ENCODE data around the gene SVEP1.

Gene SVEP1

GRCh38 chr9:110578575-110579033, 937 bp downstream of the SVEP1 start:
- H3K27me3 ChIP-seq (replicated peaks; ENCODE audit: control insufficient read depth, insufficient read depth, low read length), result no peaks in the 10 kb centered on the region; the same call in none of the 2 replicates
- no peak overlapping the region for H3K4me3 ChIP-seq (replicated peaks; ENCODE audit: low read depth, low read length)
- no peak for TF ChIP-seq CTCF (IDR thresholded peaks at IDR 0.05; ENCODE audit: insufficient read depth, low read length, poor library complexity, severe bottlenecking)
- DNase-seq (ENCODE audit: extremely low read depth, insufficient read length), result no peak
- no peaks in the 10 kb centered on the region for H3K36me3 ChIP-seq (ENCODE audit: control insufficient read depth, insufficient read depth, low read length)

GRCh38 chr9:110575945-110576344, 3.6 kb downstream of the SVEP1 start:
- Histone ChIP-seq H3K27me3 (replicated peaks; ENCODE audit: control insufficient read depth, insufficient read depth, low read length) (no peaks in the 10 kb centered on the region; the same call in none of the 2 replicates), H3K36me3 (ENCODE audit: control insufficient read depth, insufficient read depth, low read length) (no peaks in the 10 kb centered on the region), H3K4me3 (replicated peaks; ENCODE audit: low read depth, low read length) (no peak overlapping the region)
- no peak for DNase-seq (ENCODE audit: extremely low read depth, insufficient read length)
- TF ChIP-seq CTCF (IDR thresholded peaks at IDR 0.05; ENCODE audit: insufficient read depth, low read length, poor library complexity, severe bottlenecking), result no peak

DNA sequence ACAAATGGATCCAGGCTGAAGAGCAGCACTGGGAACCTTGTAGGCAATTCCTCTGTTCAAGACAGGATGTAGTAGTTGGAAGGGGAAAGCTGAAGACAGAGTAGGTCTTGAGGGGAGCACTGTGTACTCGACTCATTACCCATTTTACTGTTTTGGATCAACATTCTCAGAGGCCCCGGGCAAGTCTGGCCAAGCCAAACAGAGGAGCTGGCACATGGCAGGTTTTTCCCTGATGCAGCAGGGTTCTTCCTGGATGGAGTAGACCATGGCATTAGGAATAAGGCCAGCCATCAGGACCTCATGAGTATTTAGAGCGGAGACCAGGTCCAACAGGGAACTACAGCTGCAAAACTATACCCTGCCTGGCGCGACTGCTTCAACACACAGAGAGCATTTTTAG, 4.4 kb downstream of the SVEP1 start:
- no peaks in the 10 kb centered on the region for H3K36me3 ChIP-seq (ENCODE audit: control insufficient read depth, insufficient read depth, low read length)
- no peak for TF ChIP-seq CTCF (IDR thresholded peaks at IDR 0.05; ENCODE audit: insufficient read depth, low read length, poor library complexity, severe bottlenecking)
- no peak overlapping the region for H3K4me3 ChIP-seq (replicated peaks; ENCODE audit: low read depth, low read length)
- no peaks in the 10 kb centered on the region; the same call in 1 of the 2 replicates for H3K27me3 ChIP-seq (replicated peaks; ENCODE audit: control insufficient read depth, insufficient read depth, low read length)
- DNase-seq (ENCODE audit: extremely low read depth, insufficient read length), result no peak

DNA sequence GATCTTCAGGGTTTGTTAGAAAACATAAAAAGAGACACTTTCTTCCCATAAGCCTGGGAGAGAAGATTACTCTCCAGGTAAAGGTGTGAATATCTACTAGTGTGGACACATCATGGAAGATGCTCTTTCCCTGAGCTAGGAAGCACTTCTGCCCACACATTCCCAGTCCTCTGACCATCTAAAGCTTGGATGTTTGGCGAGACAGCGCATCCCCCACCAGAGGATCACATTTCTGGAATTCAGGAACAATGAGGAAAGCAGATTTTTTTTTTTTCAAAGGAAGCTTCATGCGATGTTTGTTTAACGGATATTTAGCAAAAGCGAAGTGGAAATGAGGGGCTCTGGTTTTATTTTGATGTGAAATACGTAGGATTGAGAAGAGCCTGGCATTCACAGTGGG, 6.2 kb downstream of the SVEP1 start:
- no peak for DNase-seq (ENCODE audit: extremely low read depth, insufficient read length)
- Histone ChIP-seq H3K36me3 (ENCODE audit: control insufficient read depth, insufficient read depth, low read length) (no peaks in the 10 kb centered on the region), H3K4me3 (replicated peaks; ENCODE audit: low read depth, low read length) (no peak overlapping the region), H3K27me3 (replicated peaks; ENCODE audit: control insufficient read depth, insufficient read depth, low read length) (no peaks in the 10 kb centered on the region)
- TF ChIP-seq CTCF (IDR thresholded peaks at IDR 0.05; ENCODE audit: insufficient read depth, low read length, poor library complexity, severe bottlenecking), result no peak

DNA sequence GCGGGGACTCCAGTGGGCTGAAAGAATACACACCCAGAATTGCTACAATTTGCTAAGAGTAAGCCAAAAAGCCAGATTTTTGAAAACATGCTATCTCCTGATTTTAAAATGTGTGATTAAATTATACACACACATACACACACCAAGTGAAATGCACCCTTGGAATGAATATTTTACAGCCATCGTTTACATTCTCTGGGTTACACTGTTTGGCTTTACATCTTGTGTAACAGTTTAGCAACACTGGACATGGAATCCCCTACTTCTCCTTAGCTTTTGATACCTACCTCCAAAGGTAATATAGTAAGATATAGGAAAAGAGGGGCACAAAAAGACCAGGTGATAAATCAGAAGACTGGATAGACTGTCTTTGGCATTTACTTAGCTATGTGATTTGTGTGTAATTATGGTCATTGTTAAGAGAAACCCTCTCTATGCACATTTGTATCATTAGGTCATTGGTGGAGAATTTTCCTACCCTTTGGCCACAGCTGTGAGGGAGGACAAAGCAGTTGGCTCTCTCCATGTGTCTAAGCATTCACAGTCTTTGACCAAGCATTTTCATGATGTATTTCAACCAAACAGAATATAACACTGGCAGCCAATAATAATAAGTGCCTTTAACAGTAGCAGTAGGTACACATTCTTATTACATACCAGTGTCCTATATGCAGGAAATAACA, 7.6 kb downstream of the SVEP1 start:
- no peak for TF ChIP-seq CTCF (IDR thresholded peaks at IDR 0.05; ENCODE audit: insufficient read depth, low read length, poor library complexity, severe bottlenecking)
- Histone ChIP-seq H3K4me3 (replicated peaks; ENCODE audit: low read depth, low read length) (no peak overlapping the region), H3K27me3 (replicated peaks; ENCODE audit: control insufficient read depth, insufficient read depth, low read length) (no peaks in the 10 kb centered on the region), H3K36me3 (ENCODE audit: control insufficient read depth, insufficient read depth, low read length) (no peaks in the 10 kb centered on the region)
- no peak for DNase-seq (ENCODE audit: extremely low read depth, insufficient read length)

Measured in GM06990 (cell line).